GM12878 (cell line): Measurements from ENCODE around the gene SLC9C2. TPM values are rescaled to one million over a fixed set of nuclear protein-coding genes. Genes with fewer than 3 reads are reported as not detected.

Source experiments
- ATAC-seq: fragments of 200-7000 bp; cut with Tn5 transposase; 3 replicates; pipeline ENCODE4 v1.9.1; 2020; ENCODE audit warnings: mild to moderate bottlenecking, moderate library complexity
- BruUV-seq: library from RNA; stranded (reverse); fragments of 400-500 nt; replicated peaks from 2 replicates; lab custom pipeline; 2021; lab: Mats Ljungman, UMichigan
- CTCF ChIA-PET: fragments of 300-600 bp; sonication (Branson Sonifier 250); formaldehyde crosslinking; extraction: SDS; loops from one replicate; lab custom pipeline; 2021; ENCODE audit warnings: inconsistent platforms; lab: Yijun Ruan, JAX
- POLR2A ChIA-PET: fragments of 350-600 bp; formaldehyde crosslinking; extraction: SDS; loops from one replicate; lab custom pipeline; 2021; ENCODE audit warnings: inconsistent platforms; lab: Charles Lee
- RAD21 ChIA-PET: fragments of 300-600 bp; sonication (Branson Sonifier 250); formaldehyde crosslinking; loops from one replicate; lab custom pipeline; 2023; ENCODE audit warnings: antibody characterized with exemption; ENCODE audit not compliant: unreplicated experiment; lab: Charles Lee
- SMC1A ChIA-PET: fragments of 300-600 bp; sonication (Branson Sonifier 250); formaldehyde crosslinking; loops from one replicate; lab custom pipeline; 2023; ENCODE audit not compliant: unreplicated experiment, uncharacterized antibody; lab: Charles Lee
- DNase-seq: peaks from one replicate; pipeline ENCODE4 v3.0.0-alpha.2; 2011; ENCODE audit warnings: low read depth, low spot score
- FAIRE-seq: peaks from 3 replicates; lab custom pipeline; 2011; peaks lifted over from hg19 to GRCh38; lab: Jason Lieb, UNC
- H2AFZ ChIP-seq: 2 replicates; pipeline ENCODE4 v1.6.0; 2011; ENCODE audit warnings: low read depth, low read length, control low read depth; ENCODE audit not compliant: control insufficient read depth
- H3K27ac ChIP-seq: 2 replicates; pipeline ENCODE4 v1.5.1; 2011; ENCODE audit warnings: control low read depth; ENCODE audit not compliant: control insufficient read depth, insufficient read depth
- H3K27me3 ChIP-seq, 2 experiments: replicated peaks in 1 of 2; 2 replicates each; pipeline versions ENCODE4 v1.6.0 to v1.6.1; 2011; ENCODE audit warnings: low read length in 1 of 2; ENCODE audit not compliant: control insufficient read depth in 2 of 2, insufficient read depth in 2 of 2
- H3K36me3 ChIP-seq, 2 experiments: 2 replicates each; pipeline ENCODE4 v1.5.1; 2011; ENCODE audit warnings: low read length in 1 of 2; ENCODE audit not compliant: control insufficient read depth in 2 of 2, insufficient read depth in 2 of 2
- H3K4me1 ChIP-seq: 2 replicates; pipeline ENCODE4 v1.6.1; 2011; ENCODE audit warnings: mild to moderate bottlenecking, low read length, moderate library complexity, mixed read lengths; ENCODE audit not compliant: control insufficient read depth, insufficient read depth
- H3K4me2 ChIP-seq: 2 replicates; pipeline ENCODE4 v1.6.0; 2011; ENCODE audit warnings: control low read depth; ENCODE audit not compliant: control insufficient read depth, insufficient read depth
- H3K4me3 ChIP-seq: fragments of 200-600 bp; sonication (generic); 2 replicates; pipeline ENCODE4 v1.5.1; 2016
- H3K79me2 ChIP-seq: 2 replicates; pipeline ENCODE4 v1.6.0; 2011; ENCODE audit warnings: low read length; ENCODE audit not compliant: control insufficient read depth, insufficient read depth
- H3K9ac ChIP-seq: 2 replicates; pipeline ENCODE4 v1.8.0; 2011; ENCODE audit warnings: low read length, control low read depth, mixed read lengths; ENCODE audit not compliant: control insufficient read depth, insufficient read depth
- H3K9me3 ChIP-seq: replicated peaks from 3 replicates; pipeline ENCODE4 v1.5.1; 2011; ENCODE audit warnings: mild to moderate bottlenecking, low read length; ENCODE audit not compliant: control insufficient read depth, insufficient read depth
- H4K20me1 ChIP-seq: 2 replicates; pipeline ENCODE4 v1.6.0; 2011; ENCODE audit not compliant: control insufficient read depth, insufficient read depth
- BCL11A ChIP-seq: IDR thresholded peaks from 2 replicates; pipeline ENCODE4 v1.6.1; 2011; ENCODE audit warnings: low read depth, low read length
- BHLHE40 ChIP-seq, 2 experiments: fragments of 450-650 bp in 1 of 2; IDR thresholded peaks; 2 replicates each; pipeline ENCODE4 v1.6.1; 2011 to 2017; ENCODE audit warnings: low read depth in 2 of 2, borderline replicate concordance in 1 of 2, improper control_type of control experiment in 1 of 2, low read length in 1 of 2, mild to moderate bottlenecking in 1 of 2
- CHD4 ChIP-seq: fragments of 200-600 bp; sonication (generic); IDR thresholded peaks from 2 replicates; pipeline ENCODE4 v1.6.1; 2016; ENCODE audit warnings: mild to moderate bottlenecking
- IKZF1 ChIP-seq: fragments of 450-650 bp; conservative IDR thresholded peaks from 2 replicates; pipeline ENCODE4 v1.6.1; 2017; ENCODE audit warnings: antibody characterized with exemption, mild to moderate bottlenecking
- NBN ChIP-seq: fragments of 450-650 bp; IDR thresholded peaks from 2 replicates; pipeline ENCODE4 v1.6.1; 2016
- RCOR1 ChIP-seq: conservative IDR thresholded peaks from 2 replicates; pipeline ENCODE4 v1.6.1; 2012; ENCODE audit warnings: low read depth, low read length, improper control_type of control experiment
- SMAD5 ChIP-seq: IDR thresholded peaks from 2 replicates; pipeline ENCODE4 v1.6.1; 2016; ENCODE audit warnings: antibody characterized with exemption, low read depth
- SREBF2 ChIP-seq: IDR thresholded peaks from 2 replicates; pipeline ENCODE4 v1.6.1; 2012; ENCODE audit warnings: mild to moderate bottlenecking, low read length
- SUPT20H ChIP-seq: IDR thresholded peaks from 2 replicates; pipeline ENCODE4 v1.6.1; 2011; ENCODE audit warnings: low read depth, mild to moderate bottlenecking, low read length, moderate library complexity, borderline replicate concordance; ENCODE audit not compliant: control insufficient read depth
- TCF7 ChIP-seq: IDR thresholded peaks from 2 replicates; pipeline ENCODE4 v1.6.1; 2014; ENCODE audit warnings: antibody characterized with exemption, borderline replicate concordance
- YBX1 ChIP-seq: fragments of 450-650 bp; IDR thresholded peaks from 2 replicates; pipeline ENCODE4 v1.6.1; 2016; ENCODE audit warnings: antibody characterized with exemption
- ZNF217 ChIP-seq: fragments of 450-650 bp; IDR thresholded peaks from 2 replicates; pipeline ENCODE4 v1.6.1; 2017; ENCODE audit warnings: antibody characterized with exemption, mild to moderate bottlenecking
- in situ Hi-C: fragments of 300-500 bp; cut with MboI; formaldehyde crosslinking; loops from 9 replicates; pipeline ENCODE4 v1.14.3; 2018; ENCODE audit warnings: mixed read lengths
- intact Hi-C: fragments of 100-400 bp; cut with micrococcal nuclease; formaldehyde crosslinking; loops from one replicate; pipeline ENCODE4 v1.14.2; 2022; ENCODE audit not compliant: unreplicated experiment
- polyA plus RNA-seq, 11 experiments: library from polyadenylated mRNA; depleted of rRNA in 4 of 11; unstranded in 6 of 11; stranded (reverse) in 5 of 11; fragments of >200 nt; fragmentation: Nextera tagmentation in 4 of 11; fragmentation: Illumina TruSeq in 1 of 11; extraction: Ambion mirVana in 4 of 11; extraction: Trizol in 1 of 11; gene quantifications; 1 replicate in 1 of 11; 2 replicates in 10 of 11; pipeline versions ENCODE4 v1.2.1 to v1.2.3, GENCODE V29; 2011 to 2016; ENCODE audit warnings: inconsistent platforms in 2 of 11, missing spikeins in 2 of 11, low read depth in 1 of 11
- total RNA-seq, 4 experiments: library from RNA; depleted of rRNA in 3 of 4; stranded (reverse); fragments of >200 nt in 3 of 4; fragmentation: Illumina TruSeq in 1 of 4; extraction: Trizol in 1 of 4; gene quantifications; 2 replicates each; pipeline versions ENCODE4 v1.2.1 to v1.2.3, GENCODE V29; 2013 to 2021
- TF ChIP-seq, protein P1 (sequence below): fragments of 450-650 bp; formaldehyde crosslinking; IDR thresholded peaks from 2 replicates; pipeline ENCODE4 v1.4.0; 2022; ENCODE audit warnings: mild to moderate bottlenecking, moderate library complexity

The SLC9C2 gene
- total and polyA plus RNA-seq, 10 of the 15 experiments (the other 5 are each of a cell fraction or from before 2014, with no cell fraction given), result not detected

DNA sequence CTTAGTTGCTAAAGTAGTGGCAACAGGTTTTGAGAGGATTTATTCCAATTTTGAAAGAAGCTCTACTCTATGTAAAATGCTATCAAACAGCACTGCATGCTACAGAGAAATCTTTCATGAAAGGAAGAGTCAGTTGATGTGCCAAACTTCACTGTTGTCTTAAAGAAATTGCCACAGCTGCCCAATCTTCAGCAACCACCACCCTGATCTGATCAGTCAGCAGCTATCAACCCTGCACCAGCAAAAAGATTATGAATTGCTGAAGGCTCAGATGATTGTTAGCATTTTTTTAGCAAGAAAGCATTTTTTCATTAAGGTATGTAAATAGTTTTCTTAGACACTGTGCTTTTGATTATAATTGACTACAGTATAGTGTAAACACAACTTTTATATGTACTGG, 49.6 kb downstream of the SLC9C2 start:
- DNase-seq (no peak), FAIRE-seq (no peak), ATAC-seq (no peak)
- in situ Hi-C loops, result no loop called here
- Histone ChIP-seq H3K27me3 (no peaks in the 10 kb centered on the region), H3K4me1 (no peaks in the 10 kb centered on the region), H3K27ac (no peak overlapping the region), H3K9ac (no peak overlapping the region), H3K4me2 (no peak overlapping the region), H4K20me1 (no peaks in the 10 kb centered on the region), H2AFZ (no peak overlapping the region), H3K4me3 (no peak overlapping the region), H3K79me2 (no peaks in the 10 kb centered on the region), H3K9me3 (no peaks in the 10 kb centered on the region), H3K36me3 (no peaks in the 10 kb centered on the region)
- ChIA-PET RAD21 (no interaction called here), CTCF (no interaction called here), SMC1A (interaction anchor here (1.7 kb wide), 1 partner anchor 21 kb away, joined by 4 read pairs; no protein-coding TSS in a partner anchor), POLR2A (no interaction called here)
- TF ChIP-seq BHLHE40 (IDR thresholded peaks at IDR 0.05; ENCODE audit: borderline replicate concordance in 1 of 2, low read depth in 2 of 2, low read length in 1 of 2) (no peak), YBX1 (no peak), ZNF217 (no peak), SMAD5 (no peak), BCL11A (no peak), IKZF1 (no peak), CHD4 (no peak), RCOR1 (no peak), TCF7 (no peak), SUPT20H (no peak), SREBF2 (no peak), NBN (no peak)
- TF ChIP-seq, protein P1, sequence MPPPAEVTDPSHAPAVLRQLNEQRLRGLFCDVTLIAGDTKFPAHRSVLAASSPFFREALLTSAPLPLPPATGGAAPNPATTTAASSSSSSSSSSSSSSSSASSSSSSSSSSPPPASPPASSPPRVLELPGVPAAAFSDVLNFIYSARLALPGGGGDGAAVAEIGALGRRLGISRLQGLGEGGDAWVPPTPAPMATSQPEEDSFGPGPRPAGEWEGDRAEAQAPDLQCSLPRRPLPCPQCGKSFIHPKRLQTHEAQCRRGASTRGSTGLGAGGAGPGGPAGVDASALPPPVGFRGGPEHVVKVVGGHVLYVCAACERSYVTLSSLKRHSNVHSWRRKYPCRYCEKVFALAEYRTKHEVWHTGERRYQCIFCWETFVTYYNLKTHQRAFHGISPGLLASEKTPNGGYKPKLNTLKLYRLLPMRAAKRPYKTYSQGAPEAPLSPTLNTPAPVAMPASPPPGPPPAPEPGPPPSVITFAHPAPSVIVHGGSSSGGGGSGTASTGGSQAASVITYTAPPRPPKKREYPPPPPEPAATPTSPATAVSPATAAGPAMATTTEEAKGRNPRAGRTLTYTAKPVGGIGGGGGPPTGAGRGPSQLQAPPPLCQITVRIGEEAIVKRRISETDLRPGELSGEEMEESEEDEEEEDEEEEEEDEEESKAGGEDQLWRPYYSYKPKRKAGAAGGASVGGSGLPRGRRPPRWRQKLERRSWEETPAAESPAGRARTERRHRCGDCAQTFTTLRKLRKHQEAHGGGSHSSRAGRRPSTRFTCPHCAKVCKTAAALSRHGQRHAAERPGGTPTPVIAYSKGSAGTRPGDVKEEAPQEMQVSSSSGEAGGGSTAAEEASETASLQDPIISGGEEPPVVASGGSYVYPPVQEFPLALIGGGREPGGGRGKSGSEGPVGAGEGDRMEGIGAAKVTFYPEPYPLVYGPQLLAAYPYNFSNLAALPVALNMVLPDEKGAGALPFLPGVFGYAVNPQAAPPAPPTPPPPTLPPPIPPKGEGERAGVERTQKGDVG (CRISPR knock-in tag), result no peak
- BruUV-seq, result no TSS peak
- intact Hi-C loops, result no loop called here
